Measurements from ENCODE around the gene GRM7.

GRCh38 chr3:7576506-7576905 lies 715.6 kb downstream of the GRM7 start:
- no peak for TF ChIP-seq CTCF (IDR thresholded peaks at IDR 0.05; ENCODE audit: insufficient read depth, low read length)
- no peak for TF ChIP-seq POLR2AphosphoS5 (IDR thresholded peaks at IDR 0.05; ENCODE audit: low read depth)
- TF ChIP-seq REST (IDR thresholded peaks at IDR 0.05; ENCODE audit: insufficient replicate concordance, low read depth) = no peak

Measured in HL-60 (cell line).